Posterior cingulate gyrus (tissue), 11 donors: ENCODE data around the gene SLC1A7.

Experiments
- DNase-seq, 10 donors: peaks; one replicate each; pipeline versions ENCODE4 v3.0.0 to v3.0.0-alpha.2; 2020 to 2021; ENCODE audit warnings: mixed read lengths in 3 of 10
- intact Hi-C: fragments of 100-400 bp; cut with DNase I; formaldehyde crosslinking; loops from one replicate; pipeline ENCODE4 v1.15.1; 2023

Gene SLC1A7

GRCh38 chr1:53163291-53163768, 20.9 kb upstream of the SLC1A7 start:
- no peak for DNase-seq
- intact Hi-C loops: no loop called here

DNA sequence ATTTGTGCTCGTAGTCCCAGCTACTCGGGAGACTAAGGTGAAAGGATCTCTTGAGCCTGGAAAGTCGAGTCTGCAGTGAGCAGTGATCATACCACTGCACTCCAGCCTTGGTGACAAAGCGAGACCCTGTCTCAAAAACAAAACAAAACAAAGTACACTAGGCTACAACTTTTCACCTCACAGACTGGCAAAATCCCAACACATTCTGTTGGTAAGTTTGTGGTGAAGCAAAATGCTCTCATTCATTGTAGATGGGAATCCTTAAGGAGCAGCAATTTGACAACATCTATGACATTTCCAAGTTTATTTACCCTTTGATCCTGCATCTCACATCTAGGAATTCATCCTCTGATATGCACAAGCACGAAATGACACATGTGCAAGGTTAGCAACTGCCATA, 20.2 kb upstream of the SLC1A7 start:
- intact Hi-C loops: no loop called here
- no peak for DNase-seq

GRCh38 chr1:53160924-53161378, 18.5 kb upstream of the SLC1A7 start:
- intact Hi-C loops: no loop called here
- DNase-seq: no peak

- no peak for DNase-seq
- intact Hi-C loops: no loop called here
Measured at GRCh38 chr1:53158900-53159299, 16.5 kb upstream of the SLC1A7 start.

- intact Hi-C loops: no loop called here
- DNase-seq: no peak
Measured at GRCh38 chr1:53156783-53157182, 14.3 kb upstream of the SLC1A7 start.

DNA sequence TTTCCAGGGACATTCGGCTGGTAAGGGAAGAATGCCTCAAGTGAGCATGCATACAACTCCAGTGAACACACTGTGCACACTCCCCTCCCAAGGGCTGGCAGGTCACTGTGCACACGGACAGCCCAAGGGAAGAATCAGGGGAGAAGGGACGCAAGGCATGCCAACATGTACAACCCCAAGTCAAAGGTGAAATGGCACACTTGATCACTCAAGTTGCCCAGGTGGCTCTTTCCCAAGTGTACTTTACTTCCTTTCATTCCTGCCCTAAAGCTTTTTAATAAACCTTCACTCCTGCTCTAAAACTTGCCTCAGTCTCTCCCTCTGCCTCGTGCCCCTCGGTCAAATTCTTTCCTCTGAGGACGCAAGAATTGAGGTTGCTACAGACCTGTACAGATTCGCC, 13.5 kb upstream of the SLC1A7 start:
- intact Hi-C loops: no loop called here
- peak in 1 of 10 donors; percentile 5 for DNase-seq

DNA sequence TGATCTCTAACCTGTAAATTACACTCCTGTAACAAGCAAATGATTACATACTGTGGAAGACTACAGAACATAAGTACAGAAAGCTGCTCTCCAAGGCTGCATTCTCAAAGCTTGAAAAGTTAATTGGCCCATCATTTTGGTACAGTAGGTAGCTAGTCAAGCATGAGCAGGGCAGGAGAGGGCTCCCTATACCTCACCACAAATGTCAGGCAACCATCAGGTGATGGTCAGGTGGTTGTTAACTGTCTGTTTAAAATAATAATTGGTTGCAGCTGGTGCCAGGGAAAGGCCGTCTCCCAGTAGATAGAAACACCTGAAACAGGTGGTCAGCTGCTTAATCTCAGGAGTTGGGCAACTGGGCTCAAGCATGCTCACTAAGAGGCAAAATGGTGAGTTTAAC, 13.1 kb upstream of the SLC1A7 start:
- DNase-seq: no peak
- intact Hi-C loops: no loop called here

DNA sequence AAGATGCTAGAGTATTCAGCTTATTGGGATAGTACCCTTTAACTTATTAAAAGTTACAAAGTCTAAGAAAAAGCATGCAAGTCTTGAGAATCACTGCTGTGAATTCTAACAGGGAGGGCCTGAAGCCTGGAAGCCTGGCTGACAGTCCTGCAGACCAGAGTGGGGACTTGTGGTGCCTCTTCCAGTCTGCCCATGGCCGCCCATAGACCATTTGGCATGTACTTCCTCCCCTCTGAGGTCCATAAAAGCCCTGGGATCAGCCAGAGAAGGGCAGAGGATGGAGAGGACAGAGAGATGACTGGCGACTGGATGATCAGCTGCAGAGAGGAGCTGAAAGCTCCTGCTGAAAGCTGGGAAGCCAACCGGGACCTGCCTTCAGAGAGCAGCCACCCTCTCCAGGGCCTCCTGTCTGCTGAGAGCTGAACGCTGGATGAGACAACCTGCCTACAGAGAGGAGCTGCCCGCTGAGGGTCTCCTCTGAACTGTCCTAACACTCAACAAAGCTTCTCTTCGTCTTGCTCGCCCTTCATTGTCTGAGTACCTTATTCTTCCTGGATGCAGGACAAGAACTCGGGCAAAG, 12.5 kb upstream of the SLC1A7 start:
- DNase-seq: peak in 1 of 10 donors; percentile 16
- intact Hi-C loops: no loop called here

DNA sequence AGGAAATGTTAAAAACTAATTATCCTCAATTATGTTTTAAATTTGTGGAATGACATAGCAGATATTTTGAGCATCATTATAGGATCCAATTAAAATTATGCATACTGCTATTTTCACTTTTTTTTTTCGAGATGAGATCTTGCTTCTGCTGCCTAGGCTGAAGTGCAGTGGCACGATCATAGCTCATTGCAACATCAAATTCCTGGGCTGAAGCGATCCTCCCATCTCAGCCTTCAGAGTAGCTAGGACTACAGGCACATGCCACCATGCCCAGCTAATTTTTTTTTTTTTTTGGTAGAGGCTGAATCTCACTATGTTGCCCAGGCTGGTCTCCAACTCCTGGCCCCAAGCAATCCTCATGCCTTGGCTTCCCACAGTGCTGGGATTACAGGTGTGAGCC, 11.3 kb upstream of the SLC1A7 start:
- no peak for DNase-seq
- intact Hi-C loops: no loop called here

GRCh38 chr1:53148123-53148522, 5.7 kb upstream of the SLC1A7 start:
- intact Hi-C loops: no loop called here
- DNase-seq: no peak

- DNase-seq: no peak
Measured at GRCh38 chr1:53147174-53147573, 4.7 kb upstream of the SLC1A7 start.

GRCh38 chr1:53145942-53146708, 3.7 kb upstream of the SLC1A7 start:
- intact Hi-C loops: no loop called here
- peak in 1 of 10 donors; percentile 59 for DNase-seq

More at GRCh38 chr1:53147174-53147573, 4.7 kb upstream of the SLC1A7 start:
- intact Hi-C loops: no loop called here

- DNase-seq: no peak
- intact Hi-C loops: no loop called here
Measured at GRCh38 chr1:53145619-53145941, 3.1 kb upstream of the SLC1A7 start.

DNA sequence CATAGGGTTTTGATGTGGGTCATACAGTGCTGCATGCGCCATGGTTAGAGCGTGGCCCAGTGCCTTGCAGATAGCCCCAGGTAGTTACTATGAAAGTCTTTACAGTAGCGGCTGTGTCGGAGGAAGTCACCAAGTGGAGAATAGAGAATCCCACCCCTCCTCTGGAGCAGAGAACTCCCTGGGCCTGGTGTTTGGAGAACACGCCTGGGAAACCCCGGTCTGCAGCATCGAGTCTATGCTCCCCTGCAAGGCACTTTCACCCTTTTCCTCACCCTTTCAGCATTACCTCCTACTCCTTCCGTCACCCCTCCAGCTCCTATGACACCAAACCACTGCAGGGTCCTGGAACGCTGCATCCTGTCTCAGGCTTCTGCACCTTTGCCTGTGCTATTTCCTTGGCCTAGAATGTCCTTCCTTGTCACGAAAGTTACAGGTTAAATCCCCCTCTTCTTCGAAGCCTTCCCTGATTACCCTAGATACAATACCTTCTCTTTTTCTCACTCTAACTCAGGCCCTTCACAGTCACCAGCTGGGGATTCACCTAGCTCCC, 2.7 kb upstream of the SLC1A7 start:
- DNase-seq: no peak
- intact Hi-C loops: no loop called here

DNA sequence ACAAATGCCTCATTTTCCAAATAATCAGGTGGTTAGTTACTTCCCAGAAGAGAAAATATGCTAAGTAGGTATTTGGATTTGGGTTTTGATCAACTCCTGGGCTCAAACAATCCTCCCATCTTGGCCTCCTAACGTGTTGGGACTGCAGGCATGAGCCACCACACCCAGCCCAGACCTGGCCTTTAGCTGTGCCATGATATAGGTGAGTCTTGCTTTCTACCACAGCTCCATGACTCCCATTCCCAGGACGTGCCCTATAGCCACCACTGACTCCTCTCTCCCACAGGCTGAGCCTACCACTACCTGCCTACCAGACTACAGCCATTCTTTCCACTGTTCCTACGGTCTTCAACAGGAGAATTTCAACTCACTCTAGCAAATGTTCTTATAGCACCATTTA, 1.8 kb upstream of the SLC1A7 start:
- no peak for DNase-seq
- intact Hi-C loops: no loop called here

- DNase-seq: no peak
- intact Hi-C loops: no loop called here
Measured at GRCh38 chr1:53143527-53143926, 1.1 kb upstream of the SLC1A7 start.

DNA sequence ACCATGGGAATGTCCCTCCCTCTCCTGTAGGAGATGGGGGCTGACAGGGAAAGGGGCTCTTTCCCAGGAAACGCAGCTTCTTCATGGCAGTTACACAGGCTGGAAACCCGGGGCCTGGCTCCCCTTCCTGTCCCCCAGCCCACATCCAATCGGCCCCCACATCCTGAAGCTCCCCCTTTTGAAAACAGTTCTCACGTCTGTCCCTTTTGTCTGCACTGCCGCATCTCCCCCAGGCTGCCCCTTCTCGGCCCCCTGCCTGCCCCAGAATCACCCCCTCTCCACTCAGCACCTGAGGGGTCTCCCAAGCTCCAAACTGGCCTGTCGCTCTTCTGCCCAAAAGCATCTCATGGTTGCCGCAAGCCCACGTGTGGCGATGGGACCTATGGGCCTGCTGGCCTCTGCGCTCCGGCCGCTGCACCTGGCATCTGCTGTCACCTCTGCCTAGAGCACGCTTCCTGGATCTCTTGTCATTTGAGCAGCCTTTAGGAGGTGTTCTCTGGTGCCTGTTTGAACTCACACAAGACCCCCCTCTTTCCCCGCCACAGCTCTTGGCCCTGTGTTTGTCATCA, 867 bp downstream of the SLC1A7 start:
- intact Hi-C loops: no loop called here
- peak in 2 of 10 donors; percentile 26 to 57 for DNase-seq

DNA sequence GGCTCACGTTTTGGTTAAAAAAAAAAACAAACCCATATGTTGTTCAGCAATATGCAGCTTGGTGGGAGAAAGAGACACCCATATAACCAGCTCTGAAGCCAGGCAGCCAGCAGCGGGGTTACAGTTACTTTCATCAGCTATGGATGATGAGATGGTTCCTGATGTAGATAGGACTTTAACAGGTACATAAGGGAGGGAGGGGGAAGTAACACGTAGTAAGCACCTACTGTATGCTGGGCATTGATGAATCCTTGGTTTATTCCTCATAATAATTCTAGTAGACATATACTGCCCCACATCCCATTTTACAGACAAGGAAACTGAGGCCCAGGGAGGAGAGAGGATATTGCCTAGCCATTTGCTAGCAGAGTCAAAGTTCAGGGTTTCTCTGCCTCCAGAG, 2.0 kb downstream of the SLC1A7 start:
- peak in 1 of 10 donors; percentile 67 for DNase-seq
- intact Hi-C loops: no loop called here

DNA sequence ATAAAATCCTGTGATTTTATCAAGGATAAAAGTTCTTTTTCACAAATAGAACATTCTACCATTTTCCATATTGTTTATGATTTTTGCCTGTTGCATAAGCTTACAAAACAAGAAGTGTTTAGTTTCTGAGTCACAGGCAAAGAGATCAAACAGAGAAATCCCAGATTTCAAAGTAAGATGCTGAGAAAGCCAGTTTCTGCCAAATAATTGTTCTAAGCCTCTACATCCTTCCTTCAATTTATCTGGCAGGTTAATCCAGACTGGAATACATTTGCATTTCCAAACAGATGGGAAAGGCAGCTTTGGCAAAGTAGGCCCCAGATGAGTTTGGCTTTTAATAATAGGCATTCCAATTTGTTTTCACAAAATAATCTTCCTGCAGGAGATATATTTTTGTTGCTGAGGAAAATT, 2.5 kb downstream of the SLC1A7 start:
- intact Hi-C loops: no loop called here
- no peak for DNase-seq

DNA sequence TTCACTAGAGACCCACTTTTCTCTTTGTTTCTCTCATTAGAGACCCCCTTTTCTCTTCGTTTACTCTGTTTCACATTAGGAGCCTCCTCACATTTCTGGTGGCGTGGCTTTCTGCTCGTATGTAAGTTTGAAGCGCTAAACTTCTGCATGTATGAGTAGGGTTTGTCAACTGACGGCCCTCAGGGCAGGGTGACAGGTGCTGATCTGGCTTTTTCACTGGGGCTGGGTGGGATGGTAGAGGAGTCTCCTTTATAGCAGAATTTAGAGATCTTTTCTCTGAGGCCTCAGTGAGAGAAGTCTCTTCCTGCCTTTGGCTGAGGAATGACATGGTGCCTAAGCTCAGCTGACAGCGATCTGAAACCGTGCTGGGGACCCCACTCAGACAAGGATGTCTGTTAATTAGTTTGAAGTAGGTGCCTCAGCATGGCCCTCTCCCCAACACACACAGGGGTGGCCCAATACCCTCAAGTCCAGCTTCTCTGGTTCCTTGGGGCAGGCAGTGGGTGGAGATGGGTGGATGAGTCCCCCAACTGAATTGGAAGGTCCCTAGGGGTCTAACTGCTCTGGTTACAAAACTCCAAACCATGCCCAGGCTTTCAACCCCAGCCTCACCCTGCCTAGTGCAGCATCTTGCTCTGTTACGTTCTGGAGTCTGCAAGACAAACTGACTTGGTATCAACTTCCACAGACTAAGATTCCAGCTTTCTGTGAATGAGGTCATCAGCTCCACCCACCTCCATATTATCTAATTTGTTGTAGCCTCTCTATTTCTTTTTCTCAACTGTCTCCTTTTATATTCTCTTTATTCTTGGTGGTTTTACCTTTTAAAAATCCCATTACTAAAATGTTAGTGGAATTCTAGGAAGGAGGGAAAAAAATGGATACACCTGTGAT, 3.2 kb downstream of the SLC1A7 start:
- DNase-seq: peak in 2 of 10 donors; percentile 26 to 44
- intact Hi-C loops: no loop called here

DNA sequence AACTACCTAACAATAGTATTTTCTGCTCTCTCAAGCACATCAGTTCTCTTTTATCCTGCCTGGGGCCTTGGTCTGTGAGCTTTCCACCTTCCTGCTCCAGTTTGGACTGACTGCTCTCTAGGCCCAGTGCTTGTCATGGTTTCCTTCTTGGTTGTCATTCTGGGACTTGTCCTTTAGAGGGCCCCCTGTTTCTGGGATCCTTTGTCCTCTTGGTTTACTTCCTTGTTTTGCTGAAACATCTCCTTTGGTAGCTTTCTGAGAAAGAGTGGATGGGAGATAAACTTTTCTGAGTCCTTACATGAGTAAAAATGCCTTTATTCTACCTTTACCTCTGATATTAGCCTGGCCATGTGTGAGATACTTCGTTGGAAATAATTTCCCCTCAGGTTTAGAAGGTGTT, 4.7 kb downstream of the SLC1A7 start:
- intact Hi-C loops: no loop called here
- DNase-seq: no peak
